Keratinocyte (primary cell): ENCODE measurements around the gene WDCP.
"Not testable (repeated sequence)": the region's sequence is repeated elsewhere in the genome, so short reads cannot be mapped to it uniquely, and the experiment has no call there.

Experiments used
- CTCF ChIP-seq, 3 experiments: IDR thresholded peaks in 1 of 3; conservative IDR thresholded peaks in 1 of 3; optimal IDR thresholded peaks in 1 of 3; 2 replicates in 2 of 3; 3 replicates in 1 of 3; pipeline versions ENCODE3 to v1.5.1; 2011; ENCODE audit warnings: low read length in 3 of 3, mild to moderate bottlenecking in 3 of 3, moderate library complexity in 2 of 3, control low read depth in 1 of 3, inconsistent platforms in 1 of 3; ENCODE audit not compliant: insufficient read depth in 2 of 3; ENCODE audit errors: extremely low read depth in 1 of 3
- EZH2 ChIP-seq: IDR thresholded peaks from one replicate; pipeline ENCODE4 v1.6.1; 2012; ENCODE audit warnings: inconsistent platforms, mild to moderate bottlenecking, low read length, moderate library complexity

- not testable (repeated sequence) for TF ChIP-seq CTCF (optimal IDR thresholded peaks at IDR 0.05 in 1 of 3, IDR thresholded peaks at IDR 0.05 in 1 of 3, conservative IDR thresholded peaks at IDR 0.05 in 1 of 3; ENCODE audit: extremely low read depth in 1 of 3, insufficient read depth in 2 of 3, low read length in 3 of 3); EZH2
These were observed 32.3 kb downstream of the WDCP start for GRCh38 chr2:24014902-24015301.
